Astrocyte of the spinal cord (primary cell): ENCODE results near the gene NCAM1.
"Not testable (repeated sequence)": the region's sequence is repeated elsewhere in the genome, so short reads cannot be mapped to it uniquely, and the experiment has no call there.

ENCODE experiments used
- DNase-seq: peaks from one replicate; pipeline ENCODE4 v3.0.0; 2011; ENCODE audit warnings: low read depth, low spot score
- H3K4me3 ChIP-seq: 2 replicates; pipeline ENCODE4 v1.5.1; 2011; ENCODE audit warnings: low read depth, mild to moderate bottlenecking, low read length, moderate library complexity
- in situ Hi-C: cut with HindIII; loops from 2 replicates; pipeline ENCODE4 v1.10.0; 2017; ENCODE audit warnings: low sequenced_read_pairs
- TF ChIP-seq, protein P1 (sequence below): IDR thresholded peaks from 2 replicates; pipeline ENCODE4 v1.5.1; 2012; ENCODE audit warnings: low read depth, mild to moderate bottlenecking, low read length, inconsistent platforms

The NCAM1 gene

DNA sequence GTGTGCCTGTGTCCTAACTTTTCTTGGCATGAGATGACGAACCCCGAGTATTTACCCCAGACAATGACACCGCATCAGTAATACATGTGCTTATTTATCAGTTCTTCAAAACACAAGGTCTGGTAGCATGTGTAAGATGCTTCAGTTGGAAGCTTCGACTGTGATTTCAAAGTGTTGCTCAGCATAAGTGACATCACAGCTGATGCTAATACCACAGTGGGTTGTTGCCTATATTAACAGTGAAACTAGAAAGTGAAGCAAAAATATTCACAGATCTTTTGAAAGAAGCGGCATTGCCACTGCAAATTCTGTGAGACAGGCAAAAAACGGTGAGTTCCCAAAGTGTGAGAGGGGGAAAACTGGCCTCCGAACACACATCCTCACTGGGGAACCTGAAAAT lies 334.8 kb downstream of the NCAM1 start:
- in situ Hi-C loops = no loop called here
- no peak for DNase-seq

GRCh38 chr11:113296447-113297205 lies 335.4 kb downstream of the NCAM1 start:
- H3K4me3 ChIP-seq = no peak overlapping the region
- in situ Hi-C loops = no loop called here
- DNase-seq = no peak
- TF ChIP-seq, protein P1, sequence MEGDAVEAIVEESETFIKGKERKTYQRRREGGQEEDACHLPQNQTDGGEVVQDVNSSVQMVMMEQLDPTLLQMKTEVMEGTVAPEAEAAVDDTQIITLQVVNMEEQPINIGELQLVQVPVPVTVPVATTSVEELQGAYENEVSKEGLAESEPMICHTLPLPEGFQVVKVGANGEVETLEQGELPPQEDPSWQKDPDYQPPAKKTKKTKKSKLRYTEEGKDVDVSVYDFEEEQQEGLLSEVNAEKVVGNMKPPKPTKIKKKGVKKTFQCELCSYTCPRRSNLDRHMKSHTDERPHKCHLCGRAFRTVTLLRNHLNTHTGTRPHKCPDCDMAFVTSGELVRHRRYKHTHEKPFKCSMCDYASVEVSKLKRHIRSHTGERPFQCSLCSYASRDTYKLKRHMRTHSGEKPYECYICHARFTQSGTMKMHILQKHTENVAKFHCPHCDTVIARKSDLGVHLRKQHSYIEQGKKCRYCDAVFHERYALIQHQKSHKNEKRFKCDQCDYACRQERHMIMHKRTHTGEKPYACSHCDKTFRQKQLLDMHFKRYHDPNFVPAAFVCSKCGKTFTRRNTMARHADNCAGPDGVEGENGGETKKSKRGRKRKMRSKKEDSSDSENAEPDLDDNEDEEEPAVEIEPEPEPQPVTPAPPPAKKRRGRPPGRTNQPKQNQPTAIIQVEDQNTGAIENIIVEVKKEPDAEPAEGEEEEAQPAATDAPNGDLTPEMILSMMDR = no peak

More for the DNA sequence above, 334.8 kb downstream of the NCAM1 start:
- H3K4me3 ChIP-seq = no peak overlapping the region
- TF ChIP-seq, protein P1 = no peak

DNA sequence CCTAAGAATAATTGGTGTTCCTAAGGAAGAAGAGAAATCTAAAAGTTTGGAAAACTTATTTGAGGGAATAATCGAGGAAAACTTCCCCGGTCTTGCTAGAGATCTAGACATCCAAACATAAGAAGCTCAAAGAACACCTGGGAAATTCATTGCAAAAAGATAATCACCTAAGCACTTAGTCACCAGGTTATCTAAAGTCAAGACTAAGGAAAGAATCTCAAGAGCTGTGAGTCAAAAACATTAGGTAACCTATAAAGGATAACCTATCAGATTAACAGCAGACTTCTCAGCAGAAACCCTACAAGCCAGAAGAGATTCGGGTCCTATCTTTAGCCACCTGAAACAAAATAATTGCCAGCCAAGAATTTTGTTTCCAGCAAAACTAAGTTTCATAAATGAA lies 337.3 kb downstream of the NCAM1 start:
- DNase-seq, in situ Hi-C loops, H3K4me3 ChIP-seq: not testable (repeated sequence)

DNA sequence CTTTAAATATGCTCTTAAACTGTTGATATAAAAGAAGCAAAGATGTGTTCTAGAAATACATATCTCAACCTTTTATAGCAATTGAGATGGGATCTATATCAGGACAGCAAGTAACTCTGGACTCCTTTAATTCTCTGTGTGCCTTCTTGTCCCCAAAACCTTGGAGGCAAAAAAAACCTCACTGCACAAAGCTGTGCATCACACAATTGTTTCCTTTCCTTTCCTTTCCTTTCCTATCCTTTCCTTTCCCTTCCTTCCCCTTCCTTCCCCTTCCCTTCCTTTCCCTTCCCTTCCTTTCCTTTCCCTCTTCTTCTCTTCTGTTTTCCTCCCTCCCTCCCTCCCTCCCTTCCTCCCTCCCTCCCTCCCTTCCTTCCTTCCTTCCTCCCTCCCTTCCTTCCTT lies 343.7 kb downstream of the NCAM1 start:
- in situ Hi-C loops = no loop called here
- no peak overlapping the region for H3K4me3 ChIP-seq
- TF ChIP-seq, protein P1 = no peak
- no peak for DNase-seq

GRCh38 chr11:113305440-113306336 lies 344.5 kb downstream of the NCAM1 start:
- TF ChIP-seq, protein P1 = peak; percentile 96
- in situ Hi-C loops = no loop called here
- H3K4me3 ChIP-seq = no peak overlapping the region
- DNase-seq = peak; percentile 57

DNA sequence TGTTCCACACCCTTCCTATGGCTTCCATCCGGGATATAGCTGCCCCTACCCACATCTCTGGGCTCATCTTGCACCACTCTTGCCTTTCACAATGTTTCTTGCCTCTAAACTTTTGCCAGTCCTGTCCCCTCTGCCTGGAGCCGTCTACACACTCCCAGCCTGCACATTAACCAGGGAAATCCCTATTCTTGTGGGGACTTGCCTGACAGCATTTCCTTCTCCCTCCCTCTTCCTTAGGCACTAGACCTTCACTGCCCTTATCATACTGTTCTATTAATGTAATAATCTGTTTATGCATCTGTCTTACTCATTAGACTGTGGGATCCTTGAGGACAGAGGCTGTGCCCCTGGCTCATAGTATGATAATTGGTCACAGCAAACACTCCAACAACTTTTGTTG lies 347.4 kb downstream of the NCAM1 start:
- H3K4me3 ChIP-seq = no peak overlapping the region
- no peak for DNase-seq
- TF ChIP-seq, protein P1 = no peak
- in situ Hi-C loops = no loop called here

DNA sequence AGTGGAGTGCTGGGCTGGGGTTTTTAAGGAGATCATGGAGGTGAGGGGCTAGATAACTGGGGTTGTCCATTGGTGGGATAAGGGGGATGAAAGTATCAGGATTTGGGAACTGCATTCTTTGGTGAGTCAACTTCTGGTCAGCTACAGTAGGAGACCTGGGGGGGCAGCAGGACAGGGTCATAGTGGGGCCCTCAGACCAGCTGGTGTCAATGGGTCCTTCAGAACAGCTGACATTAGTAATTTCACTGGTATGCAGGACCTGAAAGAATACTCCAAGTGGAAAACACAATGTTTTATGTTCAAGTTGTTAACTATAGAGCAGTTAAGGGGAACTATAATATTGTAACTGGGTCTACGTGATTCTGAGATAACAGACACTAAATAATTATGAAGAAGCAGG lies 350.3 kb downstream of the NCAM1 start:
- H3K4me3 ChIP-seq = no peak overlapping the region
- TF ChIP-seq, protein P1 = no peak
- DNase-seq = no peak
- in situ Hi-C loops = no loop called here
